HG02610 (cell line): ENCODE data around the gene CST3.
"Not testable (repeated sequence)": the region's sequence is repeated elsewhere in the genome, so short reads cannot be mapped to it uniquely, and the experiment has no call there.

Experiments used
- ATAC-seq: cut with Tn5 transposase; IDR thresholded peaks from one replicate; pipeline ENCODE4 v1.9.1; 2021; ENCODE audit warnings: mild to moderate bottlenecking, moderate library complexity; ENCODE audit not compliant: unreplicated experiment

The CST3 gene

DNA sequence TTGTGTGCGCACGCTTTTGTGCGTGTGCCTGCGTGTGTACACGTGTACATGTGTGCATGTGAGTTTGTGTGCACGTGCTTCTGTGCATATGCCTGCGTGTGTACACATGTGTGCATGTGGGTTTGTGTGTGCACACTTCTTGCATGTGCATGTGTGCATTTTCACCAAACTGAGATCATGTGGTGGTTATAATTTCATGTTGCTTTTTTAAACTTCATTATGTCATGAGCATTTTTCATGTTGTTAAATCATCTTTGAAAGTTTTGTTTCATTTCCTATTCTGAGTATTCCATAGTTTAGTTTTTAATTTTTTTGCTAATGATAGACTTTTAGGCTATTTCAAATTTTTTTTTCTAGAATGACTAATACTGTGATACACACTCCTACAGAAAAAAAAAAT is 6.4 kb upstream of the CST3 start:
- no peak for ATAC-seq

GRCh38 chr20:23643659-23644058 is 5.9 kb upstream of the CST3 start:
- no peak for ATAC-seq

- ATAC-seq: no peak
Measured at GRCh38 chr20:23641936-23642751, 4.4 kb upstream of the CST3 start.

GRCh38 chr20:23640671-23641667 is 3.2 kb upstream of the CST3 start:
- ATAC-seq: no peak

- ATAC-seq: no peak
Measured at GRCh38 chr20:23640018-23640601, 2.4 kb upstream of the CST3 start.

DNA sequence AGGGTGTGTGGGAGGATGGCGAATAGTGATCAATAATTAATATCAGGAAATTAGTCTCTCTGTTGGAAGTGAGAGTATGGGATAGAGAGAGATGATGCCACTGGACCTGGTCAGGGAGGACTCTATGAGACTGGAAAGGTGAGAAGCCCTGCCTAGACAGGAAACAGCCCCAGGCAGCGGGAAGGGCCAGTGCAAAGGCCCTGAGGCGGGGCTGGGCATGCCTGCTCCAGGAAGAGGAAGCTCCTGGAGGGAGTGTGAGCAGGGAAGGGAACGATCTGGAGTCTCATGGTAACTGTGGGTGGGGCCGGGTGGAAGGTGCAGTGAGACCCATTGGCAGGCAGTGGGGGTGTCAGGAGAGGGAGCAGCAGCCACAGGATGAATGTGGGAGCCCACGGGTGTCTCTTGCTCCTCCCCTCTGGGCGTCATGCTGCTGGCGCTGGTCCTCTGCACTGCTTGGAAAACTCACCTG is 1.8 kb upstream of the CST3 start:
- no peak for ATAC-seq

- ATAC-seq: no peak
Measured at GRCh38 chr20:23638309-23638708, 554 bp upstream of the CST3 start.

- ATAC-seq: no peak
Measured at GRCh38 chr20:23636908-23637281, 860 bp downstream of the CST3 start.

- no peak for ATAC-seq
Measured at GRCh38 chr20:23636182-23636907, 1.4 kb downstream of the CST3 start.

DNA sequence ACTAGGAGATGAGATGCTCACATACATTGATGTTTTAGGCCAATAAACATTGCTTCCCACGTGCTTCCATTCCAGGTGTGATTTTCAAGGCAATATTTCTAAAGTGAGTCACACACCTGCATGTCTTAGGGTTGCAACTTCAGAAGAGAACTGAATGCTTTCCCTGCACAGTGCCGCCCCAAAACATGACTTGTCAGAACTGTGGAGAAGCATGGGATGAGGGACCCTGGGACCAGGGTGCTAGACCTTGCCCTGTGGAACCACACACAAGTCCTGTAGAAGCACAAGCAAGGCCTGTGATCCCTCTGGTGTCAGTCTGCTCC is 2.0 kb downstream of the CST3 start:
- not testable (repeated sequence) for ATAC-seq

DNA sequence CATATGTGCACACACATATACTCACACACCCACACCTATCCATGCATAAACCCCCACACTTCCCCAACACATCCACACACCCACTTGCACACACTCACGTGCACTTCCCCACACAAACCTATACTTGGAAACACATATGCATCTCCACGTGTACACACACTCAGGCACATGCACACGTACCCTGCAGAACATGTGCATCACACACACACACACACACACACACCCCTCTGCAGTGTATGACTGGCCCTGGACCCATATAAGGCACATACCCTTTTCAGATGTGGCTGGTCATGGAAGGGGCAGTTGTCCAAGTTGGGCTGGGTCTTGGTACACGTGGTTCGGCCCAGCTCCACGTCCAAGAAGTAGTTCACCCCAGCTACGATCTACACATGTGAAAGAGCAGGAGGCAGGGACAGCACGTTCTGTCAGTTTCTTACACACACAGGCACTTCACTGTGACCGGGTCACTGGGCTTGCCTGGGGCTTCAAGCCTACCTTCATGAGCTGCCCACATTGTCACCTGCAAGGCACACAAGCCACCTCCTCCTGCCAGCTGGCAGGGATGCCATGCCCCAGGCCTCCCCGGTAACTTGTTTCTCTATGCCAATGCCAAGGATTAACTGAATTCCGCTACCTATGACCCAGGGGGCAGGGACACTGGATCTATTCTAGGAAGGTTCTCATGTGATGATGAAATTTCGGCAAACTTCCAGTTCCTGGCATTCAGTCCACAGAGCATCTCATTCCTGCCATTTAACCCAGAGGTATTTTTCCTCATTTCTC is 2.6 kb downstream of the CST3 start:
- ATAC-seq: no peak

- ATAC-seq: no peak
Measured at GRCh38 chr20:23634044-23634801, 3.5 kb downstream of the CST3 start.

GRCh38 chr20:23632711-23633573 is 4.8 kb downstream of the CST3 start:
- no peak for ATAC-seq

- no peak for ATAC-seq
Measured at GRCh38 chr20:23631981-23632710, 5.6 kb downstream of the CST3 start.

- ATAC-seq: no peak
Measured at GRCh38 chr20:23631226-23631822, 6.4 kb downstream of the CST3 start.

DNA sequence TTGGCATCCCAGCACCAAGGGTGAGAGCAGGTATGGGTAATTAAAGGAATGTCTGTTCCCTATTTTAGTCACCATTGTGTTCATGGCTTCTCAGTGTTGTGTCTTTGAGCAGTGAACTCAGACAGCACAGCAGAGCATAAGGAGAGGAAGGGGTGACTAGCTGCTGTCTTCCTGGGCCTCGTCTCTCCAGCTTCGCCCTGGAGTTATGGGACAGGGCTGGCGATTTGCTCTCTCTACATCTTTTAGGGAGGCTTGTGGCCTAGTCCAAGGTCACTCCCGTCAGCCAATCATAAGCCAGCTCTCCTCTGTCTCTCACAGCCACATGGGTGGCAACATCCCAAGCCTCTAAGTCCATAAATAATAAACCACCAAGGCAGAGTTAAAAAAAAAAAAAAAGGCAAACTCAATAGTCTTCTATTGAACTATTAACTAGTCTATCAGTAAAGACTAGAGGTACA is 7.3 kb downstream of the CST3 start:
- no peak for ATAC-seq
